Activated CD8-positive, alpha-beta T cell treated with anti-CD3 and anti-CD28 coated beads, Interleukin-2, amount 10 ng/mL, durations not matched to agents 7 days and 5 days (primary cell): ENCODE results near the gene ASZ1. TPM values are rescaled to one million over a fixed set of nuclear protein-coding genes. Genes with fewer than 3 reads are reported as not detected.

Source experiments
- ATAC-seq: fragments of 150-1000 bp; cut with Tn5 transposase; one replicate; pipeline ENCODE4 v1.10.0; 2021; ENCODE audit warnings: moderate library complexity
- CTCF ChIA-PET: fragments of 350-600 bp; sonication (Branson Sonifier 250); formaldehyde crosslinking; loops from one replicate; lab custom pipeline; 2021; ENCODE audit warnings: antibody characterized with exemption; lab: Charles Lee
- POLR2A ChIA-PET: fragments of 350-600 bp; sonication (Branson Sonifier 250); formaldehyde crosslinking; loops from one replicate; lab custom pipeline; 2021; ENCODE audit warnings: antibody characterized with exemption; lab: Charles Lee
- DNase-seq: peaks from one replicate; pipeline ENCODE4 v3.0.0-alpha.2; 2020
- H3K27ac Mint-ChIP-seq: one replicate; pipeline ENCODE4 v1.8.0; 2021; ENCODE audit warnings: mild to moderate bottlenecking, mixed read lengths
- H3K27me3 Mint-ChIP-seq: one replicate; pipeline ENCODE4 v1.8.0; 2021; ENCODE audit warnings: low read depth, mixed read lengths
- H3K36me3 Mint-ChIP-seq: one replicate; pipeline ENCODE4 v1.8.0; 2021; ENCODE audit warnings: low read depth, mixed read lengths
- H3K4me1 Mint-ChIP-seq: one replicate; pipeline ENCODE4 v1.8.0; 2021; ENCODE audit warnings: low read depth, mixed read lengths
- H3K4me3 Mint-ChIP-seq: one replicate; pipeline ENCODE4 v1.8.0; 2021; ENCODE audit warnings: mild to moderate bottlenecking, mixed read lengths
- H3K9me3 Mint-ChIP-seq: one replicate; pipeline ENCODE4 v1.8.0; 2022; ENCODE audit warnings: mixed read lengths; ENCODE audit not compliant: insufficient read depth
- total RNA-seq, 2 experiments: library from RNA; stranded (reverse); gene quantifications; one replicate each; pipeline ENCODE4 v1.2.3, GENCODE V29; 2021

ASZ1 gene
- total RNA-seq, 2 experiments from 2014 or later = not detected

GRCh38 chr7:117372073-117372472 lies 55.2 kb downstream of the ASZ1 start:
- Mint-ChIP-seq H3K27ac (no peak overlapping the region), H3K27me3 (no peaks in the 10 kb centered on the region), H3K9me3 (no peaks in the 10 kb centered on the region), H3K4me3 (no peak overlapping the region), H3K36me3 (no peaks in the 10 kb centered on the region), H3K4me1 (no peaks in the 10 kb centered on the region)
- DNase-seq (no peak), ATAC-seq (no peak)
- ChIA-PET POLR2A (no interaction called here), CTCF (no interaction called here)

- no peaks in the 10 kb centered on the region for H3K27me3 Mint-ChIP-seq
- H3K4me1 Mint-ChIP-seq = no peaks in the 10 kb centered on the region
- ATAC-seq (no peak), DNase-seq (no peak)
- CTCF ChIA-PET = no interaction called here
- H3K27ac Mint-ChIP-seq = no peak overlapping the region
- no peaks in the 10 kb centered on the region for H3K9me3 Mint-ChIP-seq
- POLR2A ChIA-PET = no interaction called here
- no peak overlapping the region for H3K4me3 Mint-ChIP-seq
- no peaks in the 10 kb centered on the region for H3K36me3 Mint-ChIP-seq
These were observed 62.8 kb downstream of the ASZ1 start for GRCh38 chr7:117364339-117365080.

- H3K27ac Mint-ChIP-seq = no peak overlapping the region
- H3K4me3 Mint-ChIP-seq = no peak overlapping the region
- ChIA-PET POLR2A (no interaction called here), CTCF (no interaction called here)
- DNase-seq (no peak), ATAC-seq (no peak)
- H3K36me3 Mint-ChIP-seq = no peaks in the 10 kb centered on the region
- no peaks in the 10 kb centered on the region for H3K9me3 Mint-ChIP-seq
- H3K27me3 Mint-ChIP-seq = no peaks in the 10 kb centered on the region
- no peaks in the 10 kb centered on the region for H3K4me1 Mint-ChIP-seq
These were observed 64.9 kb downstream of the ASZ1 start for GRCh38 chr7:117362294-117362888.

GRCh38 chr7:117350027-117350426 lies 77.3 kb downstream of the ASZ1 start:
- ChIA-PET POLR2A (no interaction called here), CTCF (no interaction called here)
- DNase-seq (no peak), ATAC-seq (no peak)
- H3K9me3 Mint-ChIP-seq = no peaks in the 10 kb centered on the region
- H3K4me3 Mint-ChIP-seq = no peak overlapping the region
- H3K27me3 Mint-ChIP-seq = no peaks in the 10 kb centered on the region
- H3K4me1 Mint-ChIP-seq = no peaks in the 10 kb centered on the region
- no peak overlapping the region for H3K27ac Mint-ChIP-seq
- no peaks in the 10 kb centered on the region for H3K36me3 Mint-ChIP-seq

GRCh38 chr7:117349570-117349969 lies 77.7 kb downstream of the ASZ1 start:
- ChIA-PET CTCF (no interaction called here), POLR2A (no interaction called here)
- DNase-seq (no peak), ATAC-seq (no peak)
- H3K4me1 Mint-ChIP-seq = no peaks in the 10 kb centered on the region
- H3K27me3 Mint-ChIP-seq = no peaks in the 10 kb centered on the region
- H3K4me3 Mint-ChIP-seq = no peak overlapping the region
- no peak overlapping the region for H3K27ac Mint-ChIP-seq
- no peaks in the 10 kb centered on the region for H3K36me3 Mint-ChIP-seq
- H3K9me3 Mint-ChIP-seq = no peaks in the 10 kb centered on the region

GRCh38 chr7:117347962-117348672 lies 79.2 kb downstream of the ASZ1 start:
- ChIA-PET POLR2A (no interaction called here), CTCF (no interaction called here)
- H3K9me3 Mint-ChIP-seq = no peaks in the 10 kb centered on the region
- no peak overlapping the region for H3K4me3 Mint-ChIP-seq
- no peak overlapping the region for H3K27ac Mint-ChIP-seq
- no peaks in the 10 kb centered on the region for H3K27me3 Mint-ChIP-seq
- ATAC-seq = no peak
- no peaks in the 10 kb centered on the region for H3K36me3 Mint-ChIP-seq
- no peak for DNase-seq
- no peaks in the 10 kb centered on the region for H3K4me1 Mint-ChIP-seq

- Mint-ChIP-seq H3K9me3 (no peaks in the 10 kb centered on the region), H3K27ac (no peak overlapping the region), H3K4me1 (no peaks in the 10 kb centered on the region), H3K27me3 (no peaks in the 10 kb centered on the region), H3K36me3 (no peaks in the 10 kb centered on the region), H3K4me3 (no peak overlapping the region)
- ChIA-PET CTCF (no interaction called here), POLR2A (no interaction called here)
- no peak for ATAC-seq
- no peak for DNase-seq
These were observed 79.8 kb downstream of the ASZ1 start for GRCh38 chr7:117347480-117347879.

- ATAC-seq (no peak), DNase-seq (no peak)
- ChIA-PET POLR2A (no interaction called here), CTCF (no interaction called here)
- no peaks in the 10 kb centered on the region for H3K36me3 Mint-ChIP-seq
- no peaks in the 10 kb centered on the region for H3K9me3 Mint-ChIP-seq
- H3K4me1 Mint-ChIP-seq = no peaks in the 10 kb centered on the region
- no peak overlapping the region for H3K27ac Mint-ChIP-seq
- no peak overlapping the region for H3K4me3 Mint-ChIP-seq
- no peaks in the 10 kb centered on the region for H3K27me3 Mint-ChIP-seq
These were observed 81.1 kb downstream of the ASZ1 start for GRCh38 chr7:117346161-117346560.

- Mint-ChIP-seq H3K4me1 (no peaks in the 10 kb centered on the region), H3K36me3 (no peaks in the 10 kb centered on the region), H3K9me3 (no peaks in the 10 kb centered on the region), H3K4me3 (no peak overlapping the region), H3K27ac (no peak overlapping the region), H3K27me3 (no peaks in the 10 kb centered on the region)
- CTCF ChIA-PET = no interaction called here
- DNase-seq (no peak), ATAC-seq (no peak)
- POLR2A ChIA-PET = no interaction called here
These were observed 89.3 kb downstream of the ASZ1 start for GRCh38 chr7:117338020-117338419.

GRCh38 chr7:117333168-117333567 lies 94.1 kb downstream of the ASZ1 start:
- H3K4me3 Mint-ChIP-seq = no peak overlapping the region
- DNase-seq = no peak
- ATAC-seq = no peak
- H3K27ac Mint-ChIP-seq = no peak overlapping the region
- H3K9me3 Mint-ChIP-seq = no peaks in the 10 kb centered on the region
- no peaks in the 10 kb centered on the region for H3K27me3 Mint-ChIP-seq
- ChIA-PET CTCF (no interaction called here), POLR2A (no interaction called here)
- H3K36me3 Mint-ChIP-seq = no peaks in the 10 kb centered on the region
- H3K4me1 Mint-ChIP-seq = no peaks in the 10 kb centered on the region

- ChIA-PET CTCF (no interaction called here), POLR2A (no interaction called here)
- Mint-ChIP-seq H3K4me1 (no peaks in the 10 kb centered on the region), H3K36me3 (no peaks in the 10 kb centered on the region), H3K4me3 (no peak overlapping the region), H3K27ac (no peak overlapping the region), H3K9me3 (no peaks in the 10 kb centered on the region), H3K27me3 (no peaks in the 10 kb centered on the region)
- no peak for DNase-seq
- no peak for ATAC-seq
These were observed 95.3 kb downstream of the ASZ1 start for GRCh38 chr7:117332031-117332430.

GRCh38 chr7:117325836-117326235 lies 101.5 kb downstream of the ASZ1 start:
- H3K9me3 Mint-ChIP-seq = no peaks in the 10 kb centered on the region
- peaks cover 48% of the 10 kb centered on the region for H3K27me3 Mint-ChIP-seq
- peaks cover 4% of the 10 kb centered on the region for H3K36me3 Mint-ChIP-seq
- ATAC-seq = no peak
- H3K27ac Mint-ChIP-seq = no peak overlapping the region
- no peaks in the 10 kb centered on the region for H3K4me1 Mint-ChIP-seq
- ChIA-PET CTCF (no interaction called here), POLR2A (no interaction called here)
- no peak for DNase-seq
- no peak overlapping the region for H3K4me3 Mint-ChIP-seq
